HG03064 (cell line): ENCODE measurements around the gene ZBTB20.

Experiments used
- ATAC-seq: cut with Tn5 transposase; IDR thresholded peaks from one replicate; pipeline ENCODE4 v1.9.1; 2021; ENCODE audit warnings: low read depth; ENCODE audit not compliant: unreplicated experiment

Gene ZBTB20

GRCh38 chr3:114460459-114460858 lies 686.6 kb downstream of the ZBTB20 start:
- ATAC-seq: peak; percentile 45

GRCh38 chr3:114456742-114457141 lies 690.3 kb downstream of the ZBTB20 start:
- peak; percentile 71 for ATAC-seq

- ATAC-seq: no peak
Observed at GRCh38 chr3:114455432-114455831, 691.7 kb downstream of the ZBTB20 start.

GRCh38 chr3:114454551-114455251 lies 692.4 kb downstream of the ZBTB20 start:
- ATAC-seq: no peak

GRCh38 chr3:114453361-114453780 lies 693.7 kb downstream of the ZBTB20 start:
- no peak for ATAC-seq

- ATAC-seq: no peak
Observed at GRCh38 chr3:114452937-114453336, 694.2 kb downstream of the ZBTB20 start.

GRCh38 chr3:114452256-114452655 lies 694.8 kb downstream of the ZBTB20 start:
- no peak for ATAC-seq

GRCh38 chr3:114451561-114452018 lies 695.5 kb downstream of the ZBTB20 start:
- ATAC-seq: no peak

GRCh38 chr3:114451051-114451451 lies 696.0 kb downstream of the ZBTB20 start:
- no peak for ATAC-seq

GRCh38 chr3:114450008-114450596 lies 697.0 kb downstream of the ZBTB20 start:
- no peak for ATAC-seq

GRCh38 chr3:114449271-114450007 lies 697.6 kb downstream of the ZBTB20 start:
- ATAC-seq: no peak

GRCh38 chr3:114447950-114448479 lies 699.1 kb downstream of the ZBTB20 start:
- ATAC-seq: no peak

- ATAC-seq: no peak
Observed at GRCh38 chr3:114447545-114447944, 699.5 kb downstream of the ZBTB20 start.

GRCh38 chr3:114446600-114446999 lies 700.5 kb downstream of the ZBTB20 start:
- ATAC-seq: no peak

- ATAC-seq: no peak
Observed at GRCh38 chr3:114445233-114445632, 701.9 kb downstream of the ZBTB20 start.

GRCh38 chr3:114444216-114444615 lies 702.9 kb downstream of the ZBTB20 start:
- no peak for ATAC-seq

GRCh38 chr3:114442246-114442645 lies 704.8 kb downstream of the ZBTB20 start:
- ATAC-seq: no peak

GRCh38 chr3:114441386-114441785 lies 705.7 kb downstream of the ZBTB20 start:
- ATAC-seq: no peak

GRCh38 chr3:114440700-114441099 lies 706.4 kb downstream of the ZBTB20 start:
- no peak for ATAC-seq

GRCh38 chr3:114439284-114439683 lies 707.8 kb downstream of the ZBTB20 start:
- ATAC-seq: no peak

GRCh38 chr3:114437897-114438296 lies 709.2 kb downstream of the ZBTB20 start:
- no peak for ATAC-seq
